GM19455 (cell line): ENCODE data around the gene LRRD1.
"Not testable (repeated sequence)": the region's sequence is repeated elsewhere in the genome, so short reads cannot be mapped to it uniquely, and the experiment has no call there.

Source experiments
- ATAC-seq: cut with Tn5 transposase; IDR thresholded peaks from one replicate; pipeline ENCODE4 v1.9.1; 2021; ENCODE audit not compliant: unreplicated experiment

Gene LRRD1

GRCh38 chr7:92178928-92179924 lies at the start of gene LRRD1:
TSS of gene LRRD1 (minus strand) at chr7:92179142. CDS start at chr7:92165202, 13,940 bp downstream.
- ATAC-seq = peak; percentile 99

- no peak for ATAC-seq
These were observed 49.8 kb upstream of the LRRD1 start for GRCh38 chr7:92228742-92229141.

- no peak for ATAC-seq
These were observed 49.2 kb upstream of the LRRD1 start for GRCh38 chr7:92228100-92228499.

GRCh38 chr7:92226981-92227380 lies 48.0 kb upstream of the LRRD1 start:
- ATAC-seq = no peak

- ATAC-seq = no peak
These were observed 42.8 kb upstream of the LRRD1 start for GRCh38 chr7:92221766-92222165.

GRCh38 chr7:92206672-92207071 lies 27.7 kb upstream of the LRRD1 start:
- no peak for ATAC-seq

- ATAC-seq = no peak
These were observed 27.0 kb upstream of the LRRD1 start for GRCh38 chr7:92205987-92206386.

- ATAC-seq = no peak
These were observed 21.8 kb upstream of the LRRD1 start for GRCh38 chr7:92200791-92201190.

- no peak for ATAC-seq
These were observed 13.4 kb upstream of the LRRD1 start for GRCh38 chr7:92192326-92192725.

- ATAC-seq = not testable (repeated sequence)
These were observed 10.3 kb upstream of the LRRD1 start for GRCh38 chr7:92189246-92189645.

GRCh38 chr7:92184294-92184693 lies 5.4 kb upstream of the LRRD1 start:
- ATAC-seq = not testable (repeated sequence)

GRCh38 chr7:92177362-92177761 lies 1.6 kb downstream of the LRRD1 start:
- no peak for ATAC-seq

- not testable (repeated sequence) for ATAC-seq
These were observed 9.4 kb downstream of the LRRD1 start for GRCh38 chr7:92169529-92169928.

GRCh38 chr7:92161271-92161670 lies 17.7 kb downstream of the LRRD1 start:
- ATAC-seq = no peak

GRCh38 chr7:92158660-92159575 lies 20.0 kb downstream of the LRRD1 start:
- peak; percentile 64 for ATAC-seq

GRCh38 chr7:92156990-92157389 lies 22.0 kb downstream of the LRRD1 start:
- ATAC-seq = no peak

- ATAC-seq = no peak
These were observed 23.7 kb downstream of the LRRD1 start for GRCh38 chr7:92155108-92155739.

- ATAC-seq = no peak
These were observed 28.4 kb downstream of the LRRD1 start for GRCh38 chr7:92150450-92151017.

GRCh38 chr7:92149736-92150239 lies 29.2 kb downstream of the LRRD1 start:
- ATAC-seq = no peak

- ATAC-seq = not testable (repeated sequence)
These were observed 35.6 kb downstream of the LRRD1 start for GRCh38 chr7:92143192-92143880.
